Progenitor cell of endocrine pancreas (in vitro differentiated cells): Measurements from ENCODE around the gene ERP27. TPM values are rescaled to one million over a fixed set of nuclear protein-coding genes. Genes with fewer than 3 reads are reported as not detected.
A peak's percentile ranks its signal among the peaks of the same experiment; 100 is the strongest.

ENCODE experiments used
- DNase-seq: peaks from one replicate; pipeline ENCODE4 v3.0.0; 2021; ENCODE audit warnings: low spot score; ENCODE audit not compliant: unreplicated experiment
- H3K27ac Mint-ChIP-seq: 2 replicates; pipeline ENCODE4 v1.8.0; 2021; ENCODE audit warnings: mild to moderate bottlenecking, moderate library complexity, mixed read lengths
- H3K27me3 Mint-ChIP-seq: 2 replicates; pipeline ENCODE4 v1.8.0; 2021; ENCODE audit warnings: mixed read lengths
- H3K36me3 Mint-ChIP-seq: 2 replicates; pipeline ENCODE4 v1.8.0; 2022; ENCODE audit warnings: mixed read lengths; ENCODE audit not compliant: insufficient read depth
- H3K4me1 Mint-ChIP-seq: 2 replicates; pipeline ENCODE4 v1.8.0; 2021; ENCODE audit warnings: low read depth, mixed read lengths
- H3K4me3 Mint-ChIP-seq: 2 replicates; pipeline ENCODE4 v1.8.0; 2021; ENCODE audit warnings: low read depth, mild to moderate bottlenecking, moderate library complexity, mixed read lengths
- H3K9me3 Mint-ChIP-seq: 2 replicates; pipeline ENCODE4 v1.8.0; 2021; ENCODE audit warnings: low read depth, mixed read lengths
- CTCF ChIP-seq: fragments of 200-600 bp; sonication (generic); IDR thresholded peaks from one replicate; pipeline ENCODE4 v1.5.0; 2021; ENCODE audit warnings: antibody characterized with exemption, mild to moderate bottlenecking; ENCODE audit not compliant: unreplicated experiment
- total RNA-seq: library from RNA; stranded (reverse); gene quantifications from 2 replicates; pipeline ENCODE4 v1.2.1, GENCODE V29; 2021

Gene ERP27
- total RNA-seq, 1 donor from 2014 or later, result 22.8 TPM

- Mint-ChIP-seq H3K4me3 (no peak overlapping the region), H3K4me1 (no peaks in the 10 kb centered on the region), H3K36me3 (no peaks in the 10 kb centered on the region), H3K27me3 (no peaks in the 10 kb centered on the region), H3K27ac (no peak overlapping the region), H3K9me3 (peaks cover 3% of the 10 kb centered on the region)
- TF ChIP-seq CTCF, result no peak
- DNase-seq, result no peak
Measured at GRCh38 chr12:14902465-14902864, 35.9 kb downstream of the ERP27 start.

- H3K27ac Mint-ChIP-seq, result no peak overlapping the region
- H3K4me3 Mint-ChIP-seq, result no peak overlapping the region
- no peak for DNase-seq
- H3K4me1 Mint-ChIP-seq, result no peaks in the 10 kb centered on the region
- H3K27me3 Mint-ChIP-seq, result no peaks in the 10 kb centered on the region
- H3K36me3 Mint-ChIP-seq, result no peaks in the 10 kb centered on the region
- TF ChIP-seq CTCF, result no peak
- H3K9me3 Mint-ChIP-seq, result peaks cover 3% of the 10 kb centered on the region
Measured at GRCh38 chr12:14901228-14901562, 37.1 kb downstream of the ERP27 start.

- Mint-ChIP-seq H3K4me3 (no peak overlapping the region), H3K4me1 (no peaks in the 10 kb centered on the region), H3K27ac (no peak overlapping the region), H3K27me3 (no peaks in the 10 kb centered on the region), H3K9me3 (peaks cover 3% of the 10 kb centered on the region), H3K36me3 (no peaks in the 10 kb centered on the region)
- DNase-seq, result no peak
- TF ChIP-seq CTCF, result no peak
Measured at GRCh38 chr12:14900521-14901227, 37.7 kb downstream of the ERP27 start.

GRCh38 chr12:14896521-14897169 lies 41.7 kb downstream of the ERP27 start:
- no peaks in the 10 kb centered on the region for H3K27me3 Mint-ChIP-seq
- no peaks in the 10 kb centered on the region for H3K36me3 Mint-ChIP-seq
- H3K4me3 Mint-ChIP-seq, result no peak overlapping the region
- H3K4me1 Mint-ChIP-seq, result peaks cover 10% of the 10 kb centered on the region
- no peak overlapping the region for H3K27ac Mint-ChIP-seq
- TF ChIP-seq CTCF, result no peak
- peaks cover 3% of the 10 kb centered on the region for H3K9me3 Mint-ChIP-seq
- no peak for DNase-seq

GRCh38 chr12:14893506-14894250 lies 44.7 kb downstream of the ERP27 start:
- TF ChIP-seq CTCF, result no peak
- Mint-ChIP-seq H3K27ac (peak overlapping the region; percentile 15), H3K36me3 (no peaks in the 10 kb centered on the region), H3K4me3 (no peak overlapping the region), H3K4me1 (peaks cover 10% of the 10 kb centered on the region), H3K9me3 (no peaks in the 10 kb centered on the region), H3K27me3 (no peaks in the 10 kb centered on the region)
- DNase-seq, result no peak
